Activated naive CD4-positive, alpha-beta T cell treated with anti-CD3 and anti-CD28 coated beads, Interleukin-2, amount 50 U/mL, for 16 hours (primary cell): ENCODE data around the gene WHRN.

Experiments used
- DNase-seq: peaks from one replicate; pipeline ENCODE4 v3.0.0-alpha.2; 2020

Gene WHRN

DNA sequence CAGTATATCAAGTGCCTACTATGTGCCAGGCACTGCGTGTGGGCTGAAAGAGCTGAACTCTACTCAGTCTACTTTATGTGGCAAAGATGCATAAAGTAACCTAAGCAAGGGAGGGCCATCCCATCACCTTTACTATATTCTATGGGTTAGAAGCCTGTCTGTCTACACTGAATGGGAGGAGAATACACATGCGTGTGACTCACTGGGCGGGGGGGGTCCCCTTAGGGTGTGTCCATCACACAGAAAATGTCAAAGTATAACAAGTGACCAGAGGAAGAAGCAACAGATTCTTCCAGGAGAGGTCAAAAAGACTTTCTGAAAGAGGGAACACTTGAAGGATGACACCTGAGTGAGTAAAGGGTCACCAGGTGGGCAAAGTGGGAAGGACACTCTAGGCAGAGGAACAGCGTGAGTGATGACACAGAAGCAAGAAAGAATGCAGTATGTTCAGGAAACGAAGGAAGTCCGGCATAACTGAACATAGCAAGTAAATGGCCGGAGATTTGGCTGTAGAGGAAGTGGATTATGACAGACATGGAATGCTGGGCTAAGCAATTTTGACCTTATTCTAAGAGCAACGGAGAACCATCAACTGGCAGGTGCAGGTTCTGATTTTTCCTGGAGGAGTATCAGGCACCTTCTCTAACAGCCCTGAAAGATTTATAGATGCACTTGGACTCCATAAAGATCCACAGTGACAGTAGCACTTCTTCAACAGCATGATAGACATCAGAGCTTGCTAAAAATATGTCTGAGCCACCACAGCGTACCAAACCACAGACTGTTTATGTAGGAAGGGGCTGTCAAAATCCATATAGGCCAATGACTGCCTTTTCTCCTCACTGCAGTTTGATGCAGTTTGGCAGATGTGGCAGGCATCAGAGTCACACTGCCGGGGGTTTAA lies 8.0 kb upstream of the WHRN start:
- no peak for DNase-seq

DNA sequence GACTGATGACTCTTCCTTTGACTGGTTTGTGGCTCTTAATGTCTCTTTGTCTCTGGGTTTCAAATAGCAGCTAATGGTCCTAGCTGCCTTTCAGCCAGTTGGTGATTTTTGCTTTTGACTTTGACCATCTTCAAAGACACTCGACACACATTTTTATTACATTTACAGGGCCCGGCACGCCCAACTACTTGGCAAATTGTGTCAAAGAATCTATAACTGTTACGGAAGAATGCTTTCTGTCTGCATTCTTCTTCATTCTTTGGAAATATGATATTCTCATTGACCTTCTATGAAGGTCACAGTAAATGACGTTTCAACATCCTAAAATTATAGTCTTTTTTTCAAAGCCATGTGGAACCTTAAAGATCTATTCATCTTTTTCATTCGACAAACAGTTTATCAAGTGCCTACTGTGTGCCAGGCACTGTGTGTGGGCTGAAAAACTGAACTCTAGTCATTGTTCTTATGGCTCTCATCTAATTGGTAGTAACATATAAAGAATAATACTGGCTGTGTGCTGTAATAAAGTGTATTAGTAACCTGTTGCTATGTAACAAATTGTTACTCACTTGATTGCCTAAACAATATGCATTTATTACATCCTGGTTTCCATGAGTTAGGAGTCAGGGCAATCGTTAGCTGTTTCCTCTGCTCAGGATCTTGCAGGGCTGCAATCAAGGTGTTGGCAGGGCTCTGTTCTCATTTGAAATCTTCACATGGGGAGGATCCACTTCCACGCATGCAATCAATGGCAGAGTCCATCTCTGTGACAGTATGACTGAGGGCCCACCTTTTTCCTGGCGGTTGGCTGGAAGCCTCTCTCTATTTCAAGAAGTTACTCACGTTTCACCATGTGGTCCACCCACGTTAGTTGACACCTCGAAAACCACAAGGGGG lies 7.0 kb upstream of the WHRN start:
- no peak for DNase-seq

DNA sequence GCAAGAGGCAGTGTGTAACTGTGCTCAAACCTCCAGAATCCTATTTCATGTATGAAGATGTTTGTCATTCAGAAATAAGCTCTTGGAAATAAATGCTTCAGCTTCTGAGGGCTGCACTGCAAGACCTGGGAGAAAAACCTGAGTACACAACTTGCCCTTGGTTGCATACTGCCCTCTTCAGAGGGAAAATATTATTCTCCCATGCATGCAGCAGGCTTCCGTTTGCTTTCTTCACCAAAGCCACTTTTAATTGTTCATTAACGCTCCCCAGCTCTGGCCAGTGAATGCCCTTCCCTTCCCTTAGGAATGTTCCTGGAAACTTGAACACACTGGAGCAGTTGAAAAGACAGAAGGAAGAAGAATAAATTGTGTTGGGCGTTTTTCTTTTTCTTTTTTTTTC lies 2.5 kb upstream of the WHRN start:
- no peak for DNase-seq

DNA sequence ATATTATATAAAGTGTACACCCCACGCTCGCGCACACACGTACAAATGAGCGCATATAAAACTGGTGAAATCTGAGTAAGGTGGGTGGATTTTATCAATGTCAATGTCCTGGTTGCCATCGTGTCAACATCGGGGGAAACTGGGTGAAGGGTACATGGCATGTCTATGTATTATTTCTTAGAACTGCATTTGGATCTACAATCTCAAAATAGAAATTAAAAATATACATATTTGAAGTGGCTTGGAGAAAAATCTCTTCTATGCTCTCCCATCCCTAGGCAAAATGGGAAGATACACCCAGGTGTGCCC lies 763 bp upstream of the WHRN start:
- DNase-seq, result no peak

DNA sequence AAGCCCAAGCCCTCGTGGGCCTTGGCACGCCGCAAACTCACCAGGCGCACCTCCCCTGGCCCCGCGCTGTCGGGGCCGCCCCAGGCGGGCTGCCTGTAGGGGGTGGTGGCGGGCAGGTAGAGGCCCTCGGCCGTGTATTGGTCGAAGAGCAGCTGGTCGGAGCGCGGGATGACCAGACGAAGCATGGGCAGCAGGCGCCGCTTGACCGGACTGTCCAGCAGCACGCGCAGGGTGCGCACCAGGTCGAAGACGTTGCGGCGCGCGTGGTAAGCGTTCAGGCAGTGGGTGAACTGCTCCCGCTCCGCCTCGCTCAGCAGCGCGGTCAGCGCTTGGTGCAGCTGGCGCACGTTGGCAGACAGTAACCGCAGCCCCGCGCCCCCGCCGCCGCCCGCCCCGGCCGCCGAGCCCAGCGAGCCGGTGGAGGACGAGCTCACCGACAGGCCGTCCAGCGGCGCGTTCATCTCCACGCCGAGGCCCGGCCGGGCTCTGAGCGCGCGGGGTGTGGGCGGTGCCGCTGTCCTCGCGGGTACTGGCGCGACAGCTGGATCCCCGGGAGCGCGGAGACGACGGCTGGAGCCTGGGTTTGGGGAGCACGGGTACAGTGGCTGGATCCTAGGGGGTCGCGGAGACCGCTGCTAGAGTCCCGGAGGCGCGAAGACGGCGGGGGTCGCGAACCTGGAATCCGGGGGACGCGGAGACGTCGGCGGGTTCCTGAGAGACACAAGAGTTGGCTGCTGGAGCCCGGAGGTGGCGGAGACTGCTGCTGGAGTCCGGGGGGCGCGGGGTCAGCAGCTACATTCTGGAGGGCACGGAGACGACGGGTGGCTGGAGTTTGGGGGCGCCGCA lies 709 bp downstream of the WHRN start:
- DNase-seq, result peak; percentile 32

DNA sequence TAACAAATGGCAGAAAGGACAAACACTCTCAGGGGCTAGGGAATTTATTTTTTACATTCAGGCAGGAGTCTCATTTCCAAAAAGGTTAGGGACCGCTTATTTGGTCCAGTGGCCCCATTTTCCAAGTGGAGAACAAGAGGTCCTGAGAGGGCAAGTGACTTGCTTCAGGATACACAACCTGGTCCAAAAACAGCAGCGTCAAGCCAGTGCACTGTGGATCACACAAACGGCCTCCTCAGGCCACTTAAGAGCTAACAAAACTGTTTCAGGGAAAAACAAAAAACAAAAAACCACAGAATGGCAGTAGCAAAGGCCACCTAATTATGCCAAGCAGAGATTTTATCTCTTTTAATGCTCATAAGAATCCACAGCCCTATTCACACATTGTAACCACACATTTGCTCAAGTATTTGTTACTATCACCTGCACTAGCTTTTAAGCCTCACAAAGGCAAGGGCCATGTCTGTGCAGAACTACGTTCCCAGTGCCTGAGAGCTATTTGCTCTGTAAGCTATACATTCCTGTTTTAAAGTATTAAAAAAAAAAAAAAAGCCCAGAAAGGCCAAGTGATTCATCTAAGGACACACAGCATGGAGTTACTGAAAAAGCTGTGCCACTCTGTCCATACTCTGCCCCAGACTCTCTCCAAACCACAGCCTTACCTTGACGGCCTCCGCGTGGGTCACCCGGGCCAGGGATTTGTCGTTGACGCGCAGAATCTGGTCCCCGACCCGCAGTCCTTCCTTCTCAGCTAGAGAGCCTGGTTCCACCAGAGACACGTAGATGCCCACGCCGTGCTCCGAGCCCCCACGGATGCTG lies 1.5 kb downstream of the WHRN start:
- no peak for DNase-seq

DNA sequence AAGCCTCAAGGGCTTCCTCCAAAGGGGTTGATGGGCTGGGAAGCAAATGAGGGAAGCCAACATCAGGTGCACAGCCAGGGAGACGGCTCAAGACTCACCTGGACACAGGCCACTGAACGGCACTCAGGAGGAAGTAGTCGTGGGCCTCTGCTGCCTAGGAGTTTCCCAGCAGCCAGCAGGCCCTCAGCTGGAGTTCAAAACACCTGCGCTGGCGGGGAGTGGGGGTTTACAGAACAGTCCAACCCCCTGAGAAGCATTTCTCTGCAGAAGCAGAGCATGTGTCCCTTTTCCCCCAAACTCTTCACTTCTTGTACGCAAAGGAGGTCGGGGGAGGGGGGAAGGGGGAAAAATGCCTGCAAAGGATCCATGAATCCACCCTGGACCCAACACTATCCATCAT lies 2.3 kb downstream of the WHRN start:
- no peak for DNase-seq

DNA sequence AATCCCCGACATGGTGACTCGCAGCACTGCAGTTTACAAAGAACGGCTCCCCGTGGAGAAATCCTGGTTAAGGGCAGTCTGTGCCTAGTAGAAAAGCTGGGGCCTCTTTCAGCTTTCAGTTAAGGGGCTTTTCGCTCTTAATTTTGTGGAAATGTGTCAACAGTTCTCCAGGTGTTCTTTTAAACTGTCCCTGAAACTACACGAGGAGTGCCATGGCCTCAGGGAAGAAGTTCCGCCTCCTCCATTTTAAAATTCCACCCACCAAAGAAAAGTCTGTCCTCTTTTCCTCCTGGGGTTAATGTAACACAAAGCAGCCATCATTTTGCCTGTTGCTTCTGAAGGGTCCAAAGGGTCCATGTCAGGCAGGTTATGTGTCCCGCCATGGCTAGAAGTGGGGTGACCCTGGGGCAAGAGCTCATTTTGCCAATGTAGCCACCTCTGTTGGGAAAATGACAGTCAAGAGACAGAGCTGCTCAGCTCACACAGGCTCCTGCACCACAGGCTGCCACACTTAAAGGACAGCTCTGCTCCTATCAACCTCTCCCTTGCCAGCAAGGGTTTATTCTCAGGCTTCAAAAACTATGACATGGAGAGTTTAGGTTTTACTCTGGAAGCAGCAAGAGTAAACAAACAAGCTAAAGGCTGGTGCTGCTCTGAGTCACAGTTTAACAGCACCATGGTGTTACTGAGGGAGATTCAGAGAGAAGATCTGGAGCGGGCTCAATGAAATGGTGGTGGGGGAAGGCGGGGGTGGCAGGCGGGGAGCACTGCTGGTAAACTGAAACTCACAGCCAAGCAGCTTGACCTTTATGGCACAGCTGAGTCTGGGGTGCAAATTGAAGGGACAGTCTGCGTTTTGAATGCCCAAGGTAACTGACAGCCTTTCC lies 3.2 kb downstream of the WHRN start:
- no peak for DNase-seq

DNA sequence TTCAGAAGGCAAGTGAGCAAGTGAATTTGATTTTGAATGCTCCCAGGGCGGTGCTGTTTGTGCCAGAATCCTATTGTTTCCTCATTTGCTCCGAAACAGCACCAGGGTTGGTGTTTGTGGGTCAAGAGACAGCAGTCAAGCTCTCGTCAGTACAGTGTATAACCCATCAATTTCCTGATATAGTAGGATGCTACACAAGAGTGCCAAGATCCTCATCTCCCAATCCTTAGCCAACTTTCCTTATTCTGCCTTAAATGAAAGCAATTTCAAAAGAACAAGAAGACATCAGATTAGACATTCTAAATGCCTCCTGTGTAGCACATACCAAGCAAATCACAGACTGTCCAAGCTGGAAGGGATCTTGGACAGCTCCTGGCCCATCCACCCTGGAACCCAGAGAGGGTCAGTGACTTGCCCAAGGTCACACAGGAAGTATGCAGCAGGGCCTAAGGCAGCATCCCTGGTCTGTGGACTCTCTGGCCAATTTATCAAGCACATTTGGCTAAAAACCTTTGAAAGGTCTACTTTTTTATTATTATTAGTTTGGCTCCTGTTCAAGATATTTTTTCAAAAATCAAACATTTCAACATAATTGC lies 4.5 kb downstream of the WHRN start:
- no peak for DNase-seq

DNA sequence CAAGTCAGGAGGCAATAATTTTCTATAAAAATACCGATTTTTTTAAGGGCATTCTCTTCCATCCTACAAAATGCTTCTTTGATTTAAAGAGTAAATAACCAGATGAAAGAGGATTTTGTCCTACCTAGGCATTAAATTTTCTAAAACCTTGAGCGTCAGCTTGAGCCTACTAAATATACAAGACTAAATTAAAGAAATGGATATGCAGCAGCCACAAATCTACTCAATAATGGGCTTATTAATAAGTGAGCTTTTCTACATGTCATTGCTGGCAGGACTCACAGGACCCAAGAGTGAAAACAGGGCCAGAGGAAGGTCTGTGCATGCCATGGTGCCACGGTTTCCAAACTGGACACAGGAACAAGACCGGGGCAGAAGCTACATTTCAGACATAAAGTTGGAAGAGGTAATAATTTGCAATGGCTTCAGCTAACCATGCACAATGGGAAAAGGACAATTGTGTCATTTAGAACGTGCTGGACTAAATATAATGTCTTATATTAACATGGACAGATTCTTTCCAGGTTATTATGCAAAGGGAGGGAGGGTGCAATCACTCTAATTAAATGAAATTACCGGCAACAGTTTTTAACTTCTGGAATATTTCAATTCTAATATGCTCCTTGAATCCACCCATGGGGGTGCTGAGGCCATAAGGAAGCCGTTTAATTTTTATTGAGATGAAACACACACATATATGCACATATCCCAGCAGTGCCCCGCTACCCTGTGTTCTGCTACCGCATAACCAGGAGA lies 5.2 kb downstream of the WHRN start:
- DNase-seq, result no peak

DNA sequence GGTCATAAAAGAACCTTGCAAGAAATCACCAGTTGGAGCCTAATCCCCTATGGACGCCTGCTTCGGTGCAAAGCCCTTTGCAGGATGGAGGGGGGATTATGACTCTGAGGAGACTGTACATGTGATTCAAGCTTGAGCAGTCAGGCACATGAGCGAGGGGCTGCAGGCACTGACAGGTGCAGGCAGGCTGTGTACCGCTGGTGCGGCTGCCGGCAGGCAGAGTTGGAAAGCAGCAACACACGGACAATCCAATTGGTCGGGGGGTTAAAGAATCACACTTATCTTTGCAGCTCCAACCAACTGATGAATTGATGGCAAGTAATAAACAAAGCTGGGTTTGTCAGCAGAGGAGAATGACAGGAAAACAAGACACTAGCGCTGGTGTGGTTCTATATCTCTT lies 5.7 kb downstream of the WHRN start:
- DNase-seq, result no peak

DNA sequence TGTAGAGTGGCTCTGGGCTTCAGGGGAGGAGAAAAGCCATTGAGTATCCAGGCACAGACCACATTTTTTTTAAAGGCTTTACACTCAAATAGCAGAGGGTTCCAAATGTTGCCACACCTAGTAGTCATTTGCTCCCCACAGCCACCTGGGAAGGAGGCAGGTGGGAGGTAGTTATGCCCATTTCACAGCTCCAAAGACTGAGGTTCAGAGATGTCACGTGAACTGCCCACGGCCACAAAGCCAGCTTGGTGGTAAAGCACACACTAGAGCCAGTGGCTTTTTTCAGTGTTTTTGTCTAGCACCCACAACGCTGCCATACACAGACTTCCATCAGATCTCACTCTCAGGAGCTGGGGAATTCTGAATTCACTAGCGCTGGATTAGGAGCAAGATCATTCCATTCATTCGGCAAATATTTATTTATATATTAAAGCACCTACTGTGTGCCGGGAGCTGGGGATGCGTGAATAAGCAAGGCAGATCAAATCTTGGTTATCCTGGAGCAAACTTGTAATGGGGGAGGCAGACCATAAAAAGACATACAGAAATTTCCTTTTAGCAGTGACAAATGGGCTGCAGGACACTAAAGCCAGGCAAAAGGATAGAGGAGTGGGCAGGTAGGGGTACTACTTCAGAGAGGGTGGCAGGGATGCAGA lies 7.4 kb downstream of the WHRN start:
- no peak for DNase-seq

DNA sequence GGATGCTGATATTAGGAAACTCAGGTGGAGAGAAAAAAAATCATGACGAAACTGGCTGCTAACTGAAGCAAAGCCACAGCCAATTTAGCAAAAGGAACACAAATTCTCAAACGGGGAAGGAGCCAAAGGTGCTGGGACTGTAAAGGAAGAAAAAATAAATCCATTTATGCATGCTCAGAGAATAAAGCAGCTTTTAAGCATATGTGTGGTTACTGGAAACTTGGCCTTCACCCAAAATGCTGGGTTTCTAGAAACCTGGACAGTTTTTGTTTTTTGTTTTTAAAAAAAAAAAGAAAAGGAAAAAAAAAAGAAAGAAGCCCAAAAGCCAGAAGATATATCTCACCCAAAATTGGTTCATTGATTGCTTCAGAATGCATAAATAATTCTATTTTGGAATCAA lies 8.0 kb downstream of the WHRN start:
- no peak for DNase-seq

DNA sequence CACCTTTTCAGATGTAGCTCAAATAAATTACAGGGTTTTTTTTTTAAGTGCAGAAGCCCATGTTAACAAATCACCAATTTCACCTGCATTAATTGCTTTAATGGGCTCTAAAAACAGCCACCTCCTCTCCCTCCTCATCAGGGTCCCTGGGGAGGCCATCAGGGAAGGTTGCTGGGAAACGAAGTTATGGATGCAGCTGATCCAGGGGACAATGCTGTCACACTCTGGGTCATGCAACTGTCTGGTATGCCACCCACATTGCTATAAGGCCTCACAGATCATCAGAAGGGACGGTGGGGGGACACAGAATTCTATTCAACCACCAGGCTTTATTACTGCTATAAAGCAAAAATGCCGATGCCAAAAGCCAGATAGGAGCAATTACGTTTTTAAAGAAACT lies 9.3 kb downstream of the WHRN start:
- no peak for DNase-seq

DNA sequence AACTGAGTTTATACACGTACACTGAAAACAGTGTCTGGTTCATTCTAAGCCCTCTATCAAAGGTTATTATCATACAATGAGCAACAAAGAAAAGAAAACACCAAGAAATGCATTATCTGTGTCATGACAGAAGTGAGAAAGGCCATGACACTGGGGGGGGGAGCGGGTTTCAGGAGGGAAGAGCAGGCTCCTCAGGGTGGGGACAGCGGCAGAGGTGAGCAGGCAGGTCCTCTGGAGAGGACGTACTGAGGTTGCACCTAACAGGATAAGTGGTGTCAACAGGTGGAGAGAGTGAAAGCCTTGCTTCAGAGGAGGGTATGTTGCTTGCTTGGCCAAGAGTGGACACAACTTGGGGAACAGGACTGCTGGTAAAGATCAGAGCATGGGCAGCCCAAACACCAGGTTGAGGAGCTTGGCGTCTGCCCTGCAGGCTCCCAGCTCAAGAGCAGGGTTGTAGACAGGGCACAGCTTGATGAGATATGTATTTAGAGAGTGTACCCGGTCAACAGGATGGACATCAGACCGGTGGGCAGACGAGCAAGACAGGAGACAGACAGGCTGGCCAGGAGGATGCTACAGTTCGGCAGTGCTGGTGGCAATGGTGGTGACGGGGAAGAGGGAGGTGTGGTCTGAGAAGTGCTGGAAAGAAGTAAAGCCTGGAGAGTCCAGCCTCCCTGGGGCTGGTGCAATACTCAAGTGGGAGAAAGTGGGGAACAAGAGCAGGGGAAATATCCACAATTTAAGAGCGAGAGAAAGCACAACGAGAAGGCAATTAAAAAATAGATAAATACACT lies 10.3 kb downstream of the WHRN start:
- no peak for DNase-seq

DNA sequence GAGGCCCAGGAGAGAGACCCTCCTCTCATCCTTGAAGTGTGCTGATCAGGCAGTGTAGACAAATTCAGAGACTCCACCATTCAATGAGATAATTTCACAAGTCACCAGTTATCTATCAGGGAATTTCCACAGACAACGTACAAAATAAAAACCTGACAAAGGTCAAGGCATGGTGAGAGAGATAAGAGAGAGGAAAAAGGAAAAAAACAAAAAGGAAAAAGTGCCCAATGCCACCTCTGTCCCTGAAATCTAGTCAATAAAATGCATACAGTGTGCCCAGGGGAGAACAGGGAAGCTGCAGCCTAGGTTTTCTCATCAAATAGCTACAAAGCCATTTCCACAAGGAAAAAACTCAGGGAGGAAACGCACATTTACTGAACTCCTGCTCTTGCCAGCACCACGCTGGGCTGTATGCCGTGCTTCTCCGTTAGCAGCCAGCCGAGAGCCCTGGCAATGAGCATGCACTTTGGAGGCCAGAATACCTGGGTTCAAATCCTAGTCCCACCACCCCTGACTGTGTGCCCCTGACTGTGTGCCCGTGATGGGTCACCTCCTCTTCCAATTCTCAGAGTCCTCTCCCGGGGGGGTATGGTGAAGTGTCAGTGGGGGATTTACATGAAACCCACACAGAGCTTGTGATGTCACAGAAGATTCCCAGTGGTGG lies 11.6 kb downstream of the WHRN start:
- DNase-seq, result no peak

DNA sequence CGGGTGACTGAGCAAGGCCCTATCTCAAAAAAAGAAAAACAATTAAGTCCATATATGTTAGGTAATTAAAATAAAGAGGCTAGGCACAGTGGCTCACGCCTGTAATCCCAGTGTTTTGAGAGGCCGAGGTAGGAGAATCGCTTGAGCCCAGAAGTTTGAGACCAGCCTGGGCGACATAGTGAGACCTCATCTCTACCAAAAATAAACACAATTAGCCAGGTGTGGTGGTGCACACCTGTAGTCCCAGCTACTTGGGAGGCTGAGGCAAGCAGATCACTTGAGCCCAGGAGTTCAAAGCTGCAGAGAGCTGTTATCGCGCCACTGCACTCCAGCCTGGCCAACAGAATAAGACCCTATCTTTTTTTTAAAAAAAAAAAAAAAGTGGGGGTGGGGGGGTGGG lies 12.3 kb downstream of the WHRN start:
- DNase-seq, result no peak

DNA sequence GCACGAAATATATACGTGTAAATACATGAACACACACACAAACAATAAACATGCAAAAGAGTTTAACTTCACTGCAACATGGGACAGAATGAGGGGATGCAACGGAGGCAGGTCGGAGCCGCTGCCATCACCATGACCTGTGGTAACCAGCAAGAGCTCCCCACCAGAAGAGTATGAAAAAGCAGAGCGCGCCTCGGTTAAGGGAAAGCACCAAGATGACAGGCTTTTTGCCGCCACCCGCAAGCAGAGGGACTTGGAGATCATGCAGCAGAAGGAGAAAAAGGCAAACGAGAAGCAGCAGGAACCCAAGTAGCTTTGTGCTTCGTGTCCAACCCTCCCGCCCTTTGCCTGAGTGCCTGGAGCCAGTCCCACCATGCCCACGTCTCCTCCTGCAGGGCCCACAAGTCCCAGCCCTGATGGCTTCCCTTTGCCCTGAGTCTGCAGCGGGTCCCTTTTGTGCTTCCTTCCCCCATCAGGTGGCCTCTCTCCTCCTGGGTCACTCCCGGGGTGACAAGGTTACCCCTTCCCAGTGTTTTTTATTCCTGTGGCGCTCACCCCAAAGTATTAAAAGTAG lies 13.8 kb downstream of the WHRN start:
- DNase-seq, result no peak
